RWPE1 (cell line): ENCODE data around the gene AFG1L.
"Not testable (repeated sequence)": the region's sequence is repeated elsewhere in the genome, so short reads cannot be mapped to it uniquely, and the experiment has no call there.

Experiments used
- CTCF ChIA-PET: fragments of 350-600 bp; sonication (Branson Sonifier 250); formaldehyde crosslinking; extraction: SDS; loops from one replicate; lab custom pipeline; 2021; lab: Yijun Ruan, JAX
- POLR2A ChIA-PET: fragments of 400-600 bp; formaldehyde crosslinking; extraction: SDS; loops from one replicate; lab custom pipeline; 2020; ENCODE audit warnings: antibody characterized with exemption; ENCODE audit not compliant: low non-redundant PET; lab: Yijun Ruan, JAX
- DNase-seq: peaks from one replicate; pipeline ENCODE4 v3.0.0; 2012; ENCODE audit warnings: low spot score
- H3K27ac ChIP-seq: fragments of 450-650 bp; 2 replicates; pipeline ENCODE4 v1.5.1; 2017
- TF ChIP-seq, protein P1 (sequence below): fragments of 450-650 bp; conservative IDR thresholded peaks from 2 replicates; pipeline ENCODE4 v1.5.1; 2017; ENCODE audit warnings: low read depth, mild to moderate bottlenecking

AFG1L gene

DNA sequence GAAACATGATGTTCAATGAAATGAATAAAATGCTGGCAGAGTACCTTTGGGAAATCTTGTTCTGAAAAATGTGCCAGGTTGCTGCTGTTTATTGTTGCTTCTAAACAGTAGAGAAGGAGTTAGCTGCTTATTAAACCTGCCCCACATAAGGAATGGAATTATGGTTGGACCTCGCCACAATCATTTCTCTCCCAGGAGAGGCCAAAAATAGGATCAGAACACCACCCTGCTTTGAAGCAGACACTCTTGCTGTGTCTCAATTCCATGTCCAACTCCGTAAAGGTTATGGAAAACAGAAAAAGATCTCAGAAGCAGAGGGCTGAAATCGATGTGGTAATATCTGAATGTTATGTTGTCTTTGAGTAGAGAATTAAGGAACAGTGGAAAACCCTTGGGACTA, 27.9 kb downstream of the AFG1L start:
- H3K27ac ChIP-seq: no peak overlapping the region
- TF ChIP-seq, protein P1, sequence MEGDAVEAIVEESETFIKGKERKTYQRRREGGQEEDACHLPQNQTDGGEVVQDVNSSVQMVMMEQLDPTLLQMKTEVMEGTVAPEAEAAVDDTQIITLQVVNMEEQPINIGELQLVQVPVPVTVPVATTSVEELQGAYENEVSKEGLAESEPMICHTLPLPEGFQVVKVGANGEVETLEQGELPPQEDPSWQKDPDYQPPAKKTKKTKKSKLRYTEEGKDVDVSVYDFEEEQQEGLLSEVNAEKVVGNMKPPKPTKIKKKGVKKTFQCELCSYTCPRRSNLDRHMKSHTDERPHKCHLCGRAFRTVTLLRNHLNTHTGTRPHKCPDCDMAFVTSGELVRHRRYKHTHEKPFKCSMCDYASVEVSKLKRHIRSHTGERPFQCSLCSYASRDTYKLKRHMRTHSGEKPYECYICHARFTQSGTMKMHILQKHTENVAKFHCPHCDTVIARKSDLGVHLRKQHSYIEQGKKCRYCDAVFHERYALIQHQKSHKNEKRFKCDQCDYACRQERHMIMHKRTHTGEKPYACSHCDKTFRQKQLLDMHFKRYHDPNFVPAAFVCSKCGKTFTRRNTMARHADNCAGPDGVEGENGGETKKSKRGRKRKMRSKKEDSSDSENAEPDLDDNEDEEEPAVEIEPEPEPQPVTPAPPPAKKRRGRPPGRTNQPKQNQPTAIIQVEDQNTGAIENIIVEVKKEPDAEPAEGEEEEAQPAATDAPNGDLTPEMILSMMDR: no peak
- POLR2A ChIA-PET: no interaction called here
- CTCF ChIA-PET: no interaction called here
- DNase-seq: no peak

DNA sequence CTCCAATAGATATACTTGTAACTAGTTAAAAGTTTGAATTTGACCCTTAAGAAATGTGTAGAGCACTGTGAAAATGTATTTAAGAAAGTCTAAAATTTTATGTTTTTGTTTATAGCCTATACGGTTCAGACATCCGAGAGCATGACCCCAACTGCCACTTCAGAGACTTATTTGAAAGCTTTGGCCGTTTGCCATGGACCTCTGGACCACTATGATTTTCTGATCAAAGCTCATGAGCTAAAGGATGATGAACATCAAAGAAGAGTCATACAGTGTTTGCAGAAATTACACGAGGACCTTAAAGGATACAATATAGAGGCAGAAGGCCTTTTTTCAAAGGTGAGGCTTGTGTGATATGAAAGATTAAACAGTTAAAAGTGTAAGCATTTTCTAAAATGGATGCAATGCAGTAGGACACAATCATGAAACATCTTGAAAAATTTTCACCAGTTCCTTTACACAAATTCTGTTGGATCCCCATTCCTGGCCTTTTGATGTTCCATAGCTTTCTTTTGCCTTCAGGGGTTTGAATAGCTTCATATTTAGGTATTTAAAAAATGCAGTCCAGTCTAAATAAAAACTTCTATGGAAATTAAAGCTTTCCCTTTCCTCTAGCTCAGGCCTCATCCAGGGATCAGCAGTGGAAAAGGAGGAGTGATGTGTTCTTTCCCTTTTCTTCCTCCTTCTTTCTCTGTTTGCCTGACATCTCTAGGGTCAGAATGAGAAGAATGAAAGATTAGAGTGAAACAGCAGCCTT, 29.0 kb downstream of the AFG1L start:
- POLR2A ChIA-PET: no interaction called here
- no peak overlapping the region for H3K27ac ChIP-seq
- no peak for DNase-seq
- CTCF ChIA-PET: interaction anchor here (0.6 kb wide), 2 partner anchors 64 to 223 kb away, joined by 3 read pairs; no protein-coding TSS in a partner anchor
- TF ChIP-seq, protein P1: no peak

DNA sequence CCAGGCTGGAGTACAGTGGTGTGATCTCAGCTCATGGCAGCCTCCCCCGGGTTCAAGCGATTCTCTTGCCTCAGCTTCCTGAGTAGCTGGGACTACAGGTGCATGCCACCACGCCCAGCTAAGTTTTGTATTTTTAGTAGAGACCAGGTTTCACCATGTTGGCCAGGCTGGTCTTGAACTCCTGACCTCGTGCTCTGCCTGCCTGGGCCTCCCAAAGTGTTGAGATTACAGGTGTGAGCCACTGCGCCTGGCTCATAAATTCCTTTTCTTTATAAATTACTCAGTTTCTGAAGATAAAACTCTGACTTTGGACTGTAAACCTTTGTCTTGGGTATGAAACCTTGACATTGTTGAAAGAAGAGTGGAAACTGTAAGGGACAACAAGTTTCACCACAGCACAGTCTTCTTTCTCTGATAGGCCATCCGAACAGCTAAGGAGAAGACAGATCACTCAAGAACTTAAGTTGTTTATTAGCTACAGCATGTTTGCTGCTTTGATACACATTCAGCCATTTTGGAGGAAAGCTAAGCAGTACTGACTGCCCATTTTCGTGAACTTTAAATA, 35.4 kb downstream of the AFG1L start:
- DNase-seq, H3K27ac ChIP-seq, POLR2A ChIA-PET: not testable (repeated sequence)
- CTCF ChIA-PET: interaction anchor here (0.7 kb wide), 1 partner anchor 69 kb away, joined by 3 read pairs; the partner anchor contains the start of gene SNX3

DNA sequence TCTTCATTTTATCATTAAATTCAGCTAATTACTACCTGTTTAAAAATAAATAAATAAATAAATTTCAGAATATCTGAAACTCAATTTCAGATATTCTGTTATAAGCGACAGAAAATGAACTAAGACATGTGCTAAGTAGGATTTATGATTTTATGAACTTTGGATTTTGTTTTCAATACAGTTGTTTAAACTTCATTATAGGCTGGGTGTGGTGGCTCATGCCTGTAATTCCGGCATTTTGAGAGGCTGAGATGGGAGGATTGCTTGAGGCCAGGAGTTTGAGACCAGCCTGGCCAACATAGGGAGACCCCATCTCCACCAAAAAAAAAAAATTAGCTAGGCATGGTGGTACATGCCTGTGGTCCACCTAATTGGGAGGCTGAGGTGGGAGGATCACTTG, 36.0 kb downstream of the AFG1L start:
- ChIA-PET POLR2A (no interaction called here), CTCF (no interaction called here)
- H3K27ac ChIP-seq: no peak overlapping the region
- DNase-seq: no peak
- TF ChIP-seq, protein P1: no peak

DNA sequence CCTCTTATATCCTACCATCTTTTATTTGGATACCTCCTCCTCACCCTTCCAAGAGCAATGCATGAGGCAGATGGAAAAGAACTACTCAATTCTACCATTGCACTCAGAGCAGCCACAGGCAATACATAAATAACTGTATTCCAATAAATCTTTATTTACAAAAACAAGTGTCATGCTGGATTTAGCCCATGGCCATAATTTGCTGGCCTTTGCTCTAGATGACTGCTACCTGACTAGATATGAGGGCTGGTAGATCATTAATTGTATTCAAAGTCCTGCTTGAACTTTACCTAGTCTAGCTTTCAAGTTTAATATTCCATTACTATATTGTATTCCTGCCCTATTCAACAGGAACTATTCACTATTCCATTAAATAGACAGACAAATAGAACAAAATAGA, 37.1 kb downstream of the AFG1L start:
- POLR2A ChIA-PET: no interaction called here
- no peak overlapping the region for H3K27ac ChIP-seq
- CTCF ChIA-PET: no interaction called here
- DNase-seq: no peak
- TF ChIP-seq, protein P1: no peak

DNA sequence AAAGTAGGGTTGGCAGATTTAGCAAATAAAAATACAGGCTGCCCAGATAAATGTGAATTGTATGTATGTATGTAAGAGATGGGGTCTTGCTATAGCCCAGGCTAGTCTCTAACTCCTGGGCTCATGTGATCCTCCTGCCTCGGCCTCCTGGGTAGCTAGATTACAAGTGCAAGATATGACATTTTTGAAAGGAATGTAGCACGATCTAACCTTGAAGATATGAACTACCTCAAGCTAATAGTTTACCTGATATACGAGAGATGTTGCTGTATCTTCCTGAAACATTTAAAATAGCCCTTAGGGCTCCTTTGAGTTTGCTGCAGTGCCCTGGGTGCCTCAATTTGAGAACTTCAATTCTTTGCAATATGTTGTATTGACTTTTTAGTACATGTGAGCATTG, 42.1 kb downstream of the AFG1L start:
- no peak for DNase-seq
- H3K27ac ChIP-seq: no peak overlapping the region
- TF ChIP-seq, protein P1: no peak
- ChIA-PET CTCF (no interaction called here), POLR2A (no interaction called here)

DNA sequence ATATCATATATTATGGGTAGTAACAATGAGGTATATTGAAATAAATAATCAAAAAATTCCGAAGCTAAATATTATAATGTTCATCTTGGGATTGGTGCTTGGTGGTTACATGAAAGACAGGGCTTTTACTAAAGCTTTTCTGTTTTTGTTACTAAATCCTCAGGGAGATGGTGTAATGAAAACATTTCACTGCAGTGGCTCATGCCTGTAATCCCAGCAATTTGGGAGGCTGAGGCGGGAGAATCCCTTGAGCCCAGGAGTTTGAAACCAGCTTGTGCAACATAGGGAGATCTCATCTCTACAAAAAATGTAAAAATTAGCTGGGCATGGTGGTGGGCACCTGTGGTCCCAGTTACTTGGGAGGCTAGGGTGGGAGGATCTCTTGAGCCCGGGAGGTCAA, 42.9 kb downstream of the AFG1L start:
- DNase-seq: no peak
- H3K27ac ChIP-seq: no peak overlapping the region
- ChIA-PET POLR2A (no interaction called here), CTCF (no interaction called here)
- TF ChIP-seq, protein P1: no peak
